Measurements from ENCODE around the gene CEP57.
A peak's percentile ranks its signal among the peaks of the same experiment; 100 is the strongest.

CEP57 gene

GRCh38 chr11:95790123-95790932 is at the start of gene CEP57:
Gene CEP57 (plus strand): TSS chr11:95790498. CDS start chr11:95790699, 201 bp downstream.
- DNase-seq (ENCODE audit: low read depth), result peak; percentile 97
- TF ChIP-seq, protein P1, sequence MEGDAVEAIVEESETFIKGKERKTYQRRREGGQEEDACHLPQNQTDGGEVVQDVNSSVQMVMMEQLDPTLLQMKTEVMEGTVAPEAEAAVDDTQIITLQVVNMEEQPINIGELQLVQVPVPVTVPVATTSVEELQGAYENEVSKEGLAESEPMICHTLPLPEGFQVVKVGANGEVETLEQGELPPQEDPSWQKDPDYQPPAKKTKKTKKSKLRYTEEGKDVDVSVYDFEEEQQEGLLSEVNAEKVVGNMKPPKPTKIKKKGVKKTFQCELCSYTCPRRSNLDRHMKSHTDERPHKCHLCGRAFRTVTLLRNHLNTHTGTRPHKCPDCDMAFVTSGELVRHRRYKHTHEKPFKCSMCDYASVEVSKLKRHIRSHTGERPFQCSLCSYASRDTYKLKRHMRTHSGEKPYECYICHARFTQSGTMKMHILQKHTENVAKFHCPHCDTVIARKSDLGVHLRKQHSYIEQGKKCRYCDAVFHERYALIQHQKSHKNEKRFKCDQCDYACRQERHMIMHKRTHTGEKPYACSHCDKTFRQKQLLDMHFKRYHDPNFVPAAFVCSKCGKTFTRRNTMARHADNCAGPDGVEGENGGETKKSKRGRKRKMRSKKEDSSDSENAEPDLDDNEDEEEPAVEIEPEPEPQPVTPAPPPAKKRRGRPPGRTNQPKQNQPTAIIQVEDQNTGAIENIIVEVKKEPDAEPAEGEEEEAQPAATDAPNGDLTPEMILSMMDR (IDR thresholded peaks at IDR 0.05; ENCODE audit: control insufficient read depth, insufficient read depth, low read depth, low read length, missing control alignments), result no peak
- peak within 1 kb of the TSS; percentile 86 for H3K4me3 ChIP-seq (ENCODE audit: control insufficient read depth, low read depth, low read length)

DNA sequence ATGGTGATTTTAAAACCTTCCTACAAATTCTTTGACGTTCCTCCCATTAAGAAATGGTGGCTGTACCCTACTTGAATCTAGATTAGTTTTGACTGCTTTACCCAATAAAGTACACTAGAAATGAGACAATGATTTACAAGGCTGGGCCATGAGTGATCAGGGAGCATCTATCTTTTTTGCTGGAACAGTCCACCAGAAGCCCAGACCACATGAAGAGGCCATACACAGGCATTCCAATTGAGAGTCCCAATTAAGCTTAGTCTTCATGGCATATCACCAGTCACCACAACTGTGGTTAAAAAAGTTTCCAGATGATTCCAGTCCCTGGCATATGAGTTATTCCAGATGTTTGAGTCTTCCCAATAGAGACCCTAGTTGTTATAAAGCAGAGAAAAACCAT is 40.2 kb upstream of the CEP57 start:
- no peak for DNase-seq (ENCODE audit: low read depth)
- H3K4me3 ChIP-seq (ENCODE audit: control insufficient read depth, low read depth, low read length), result no peak overlapping the region
- TF ChIP-seq, protein P1 (IDR thresholded peaks at IDR 0.05; ENCODE audit: control insufficient read depth, insufficient read depth, low read depth, low read length, missing control alignments), result no peak

- no peak overlapping the region for H3K4me3 ChIP-seq (ENCODE audit: control insufficient read depth, low read depth, low read length)
- TF ChIP-seq, protein P1 (IDR thresholded peaks at IDR 0.05; ENCODE audit: control insufficient read depth, insufficient read depth, low read depth, low read length, missing control alignments), result no peak
Observed at GRCh38 chr11:95751515-95751914, 38.8 kb upstream of the CEP57 start.

DNA sequence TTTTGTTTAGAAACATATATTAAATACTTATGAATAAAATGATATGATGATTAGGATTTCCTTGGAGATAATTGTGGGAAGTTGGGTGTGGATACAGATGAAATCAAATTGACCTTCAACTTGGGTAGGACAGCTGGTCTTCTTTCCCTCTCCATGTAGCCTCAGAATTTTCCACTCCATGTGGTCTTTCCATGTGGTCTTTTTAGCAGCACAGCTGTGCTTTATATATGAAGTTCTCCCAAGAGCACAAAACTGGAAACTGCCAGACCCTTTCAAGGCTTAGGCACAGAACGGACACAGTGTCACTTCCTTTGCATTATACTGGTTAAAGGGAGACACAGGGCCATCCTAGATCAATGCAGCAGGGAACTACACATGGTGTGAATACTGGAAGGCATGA is 29.4 kb upstream of the CEP57 start:
- TF ChIP-seq, protein P1 (IDR thresholded peaks at IDR 0.05; ENCODE audit: control insufficient read depth, insufficient read depth, low read depth, low read length, missing control alignments), result no peak
- H3K4me3 ChIP-seq (ENCODE audit: control insufficient read depth, low read depth, low read length), result no peak overlapping the region
- DNase-seq (ENCODE audit: low read depth), result no peak

More at GRCh38 chr11:95751515-95751914, 38.8 kb upstream of the CEP57 start:
- no peak for DNase-seq (ENCODE audit: low read depth)

- H3K4me3 ChIP-seq (ENCODE audit: control insufficient read depth, low read depth, low read length), result no peak overlapping the region
- TF ChIP-seq, protein P1 (IDR thresholded peaks at IDR 0.05; ENCODE audit: control insufficient read depth, insufficient read depth, low read depth, low read length, missing control alignments), result no peak
- DNase-seq (ENCODE audit: low read depth), result no peak
Observed at GRCh38 chr11:95762534-95762933, 27.8 kb upstream of the CEP57 start.

- DNase-seq (ENCODE audit: low read depth), result peak; percentile 28
- no peak overlapping the region for H3K4me3 ChIP-seq (ENCODE audit: control insufficient read depth, low read depth, low read length)
- TF ChIP-seq, protein P1 (IDR thresholded peaks at IDR 0.05; ENCODE audit: control insufficient read depth, insufficient read depth, low read depth, low read length, missing control alignments), result peak; percentile 46
Observed at GRCh38 chr11:95764267-95764898, 25.9 kb upstream of the CEP57 start.
